ENCODE measurements around the gene ADAM8. TPM values are rescaled to one million over a fixed set of nuclear protein-coding genes. Genes with fewer than 3 reads are reported as not detected.

Gene ADAM8
- total RNA-seq, 4 donors from 2014 or later = 2.7 to 11.3 (median 6.4) TPM

- Histone ChIP-seq H3K27me3 (peaks cover 0 to 88% of the 10 kb centered on the region in 2 donors), H3K9me3 (no peaks in the 10 kb centered on the region), H3K4me1 (no peaks in the 10 kb centered on the region), H3K4me3 (no peak overlapping the region), H3K36me3 (no peaks in the 10 kb centered on the region), H3K27ac (no peak overlapping the region)
- TF ChIP-seq CTCF (IDR thresholded peaks at IDR 0.05) (no peak), EP300 (IDR thresholded peaks at IDR 0.05) (no peak)
- WGBS, 2 donors = 45 to 63% methylated on average over 27 to 31 of the region's 33 CpGs
- no peak for DNase-seq (ENCODE audit: low spot score in 2 of 2)
Measured at GRCh38 chr10:133245439-133246235, 31.0 kb downstream of the ADAM8 start.

GRCh38 chr10:133243593-133243992 is 33.1 kb downstream of the ADAM8 start:
- H3K27ac ChIP-seq = no peak overlapping the region
- WGBS, 2 donors = 67 to 72% methylated on average over 14 of the region's 14 CpGs
- no peaks in the 10 kb centered on the region for H3K36me3 ChIP-seq
- H3K27me3 ChIP-seq = peaks cover 0 to 92% of the 10 kb centered on the region in 2 donors
- no peak for TF ChIP-seq CTCF (IDR thresholded peaks at IDR 0.05)
- TF ChIP-seq POLR2A (IDR thresholded peaks at IDR 0.05) = no peak
- TF ChIP-seq EP300 (IDR thresholded peaks at IDR 0.05) = no peak
- no peak for DNase-seq (ENCODE audit: low spot score in 2 of 2)
- peaks cover 0 to 3% (median 0%) of the 10 kb centered on the region in 4 donors for H3K4me1 ChIP-seq
- no peaks in the 10 kb centered on the region for H3K9me3 ChIP-seq
- H3K4me3 ChIP-seq = no peak overlapping the region

DNA sequence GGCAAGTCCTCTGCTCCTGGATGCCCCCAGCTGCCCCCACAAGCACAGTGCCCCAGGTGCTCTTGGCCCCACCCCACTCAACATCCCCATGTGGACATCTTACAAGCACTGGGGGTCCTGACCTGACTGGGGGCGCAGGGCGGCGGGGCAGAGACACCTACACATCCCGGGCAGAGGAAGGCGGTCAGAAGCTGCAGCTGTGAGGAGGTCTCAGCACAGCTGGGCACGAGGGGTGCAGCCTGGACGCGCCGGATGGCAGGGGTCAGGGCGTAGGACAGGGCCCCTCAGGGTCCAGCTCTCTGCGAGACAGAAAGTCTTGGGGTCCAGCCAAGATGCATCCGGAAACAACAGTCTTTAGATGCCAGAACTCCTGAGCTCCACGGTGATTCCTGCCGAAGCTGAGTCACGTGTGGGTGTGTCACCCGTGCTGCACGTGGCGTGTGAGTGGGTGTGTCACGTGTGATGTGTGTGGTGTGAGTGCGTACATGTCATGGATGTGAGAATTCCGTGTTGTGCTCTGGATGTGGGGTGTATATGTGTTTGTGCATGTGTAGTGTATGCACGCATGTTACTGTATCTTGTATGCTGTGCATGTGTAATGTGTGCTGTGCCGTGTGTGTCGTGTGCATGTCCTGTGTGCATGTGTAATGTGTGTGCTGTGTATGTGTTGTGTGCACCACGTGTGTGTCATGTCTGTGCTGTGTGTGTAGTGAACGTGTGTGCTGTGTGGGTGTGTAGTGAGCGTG is 33.9 kb downstream of the ADAM8 start:
- WGBS, 2 donors = 63 to 64% methylated on average over 24 of the region's 27 CpGs
- Histone ChIP-seq H3K36me3 (no peaks in the 10 kb centered on the region), H3K27me3 (peaks cover 0 to 92% of the 10 kb centered on the region in 2 donors), H3K4me3 (no peak overlapping the region), H3K27ac (no peak overlapping the region), H3K9me3 (no peaks in the 10 kb centered on the region), H3K4me1 (peaks cover 0 to 10% (median under 1%) of the 10 kb centered on the region in 4 donors)
- no peak for DNase-seq (ENCODE audit: low spot score in 2 of 2)
- TF ChIP-seq POLR2A (IDR thresholded peaks at IDR 0.05) (no peak), EP300 (IDR thresholded peaks at IDR 0.05) (no peak), CTCF (IDR thresholded peaks at IDR 0.05) (no peak)

- peaks cover 0 to 21% (median 11%) of the 10 kb centered on the region in 4 donors for H3K4me1 ChIP-seq
- TF ChIP-seq POLR2A (IDR thresholded peaks at IDR 0.05) (no peak), EP300 (IDR thresholded peaks at IDR 0.05) (no peak), CTCF (IDR thresholded peaks at IDR 0.05) (no peak)
Measured at GRCh38 chr10:133241501-133242205, 35.0 kb downstream of the ADAM8 start.

More at GRCh38 chr10:133241501-133242205, 35.0 kb downstream of the ADAM8 start:
- Histone ChIP-seq H3K4me3 (peak overlapping the region in 2 of 4 donors; percentile 16 to 26), H3K36me3 (no peaks in the 10 kb centered on the region), H3K27me3 (peaks cover 0 to 92% of the 10 kb centered on the region in 2 donors), H3K9me3 (no peaks in the 10 kb centered on the region), H3K27ac (no peak overlapping the region)
- WGBS, 2 donors = 66 to 72% methylated on average over 22 to 25 of the region's 25 CpGs
- DNase-seq (ENCODE audit: low spot score in 2 of 2) = no peak

Measured in tibial nerve (tissue), 4 donors.